B cell (primary cell): ENCODE measurements around the gene AQP9. TPM values are rescaled to one million over a fixed set of nuclear protein-coding genes. Genes with fewer than 3 reads are reported as not detected.

ENCODE experiments used
- ATAC-seq: fragments of 200-7000 bp; cut with Tn5 transposase; one replicate; pipeline ENCODE4 v1.10.0; 2021; ENCODE audit warnings: low read depth, mild to moderate bottlenecking, moderate number of reproducible peaks, moderate library complexity
- CTCF ChIA-PET: fragments of 350-600 bp; sonication (Branson Sonifier 250); formaldehyde crosslinking; loops from one replicate; lab custom pipeline; 2021; ENCODE audit warnings: antibody characterized with exemption, inconsistent platforms; lab: Charles Lee
- POLR2A ChIA-PET: fragments of 350-600 bp; sonication (Branson Sonifier 250); formaldehyde crosslinking; loops from one replicate; lab custom pipeline; 2021; ENCODE audit warnings: antibody characterized with exemption; lab: Charles Lee
- DNase-seq: peaks from one replicate; pipeline ENCODE4 v3.0.0; 2013
- H2AFZ ChIP-seq: 2 replicates; pipeline ENCODE4 v1.6.1; 2012; ENCODE audit warnings: mild to moderate bottlenecking, low read depth, low read length; ENCODE audit not compliant: insufficient read depth, poor library complexity, severe bottlenecking
- H3K27ac ChIP-seq, 2 donors: 1 replicate in 1 of 2; 2 replicates in 1 of 2; pipeline ENCODE4 v1.5.1; 2012 to 2013; ENCODE audit warnings: low read length in 2 of 2, mild to moderate bottlenecking in 2 of 2, moderate library complexity in 1 of 2
- H3K27me3 ChIP-seq, 4 experiments: fragments of 200-600 bp in 1 of 4; sonication (generic) in 1 of 4; replicated peaks in 1 of 4; 1 replicate in 2 of 4; 2 replicates in 2 of 4; pipeline versions ENCODE4 v1.6.1 to v1.7.0; 2013 to 2016; ENCODE audit warnings: low read length in 3 of 4, mild to moderate bottlenecking in 2 of 4, mixed read lengths in 1 of 4, moderate library complexity in 1 of 4; ENCODE audit not compliant: insufficient read depth in 4 of 4, control insufficient read depth in 3 of 4; ENCODE audit errors: control extremely low read depth in 1 of 4
- H3K36me3 ChIP-seq, 2 experiments: replicated peaks in 1 of 2; 1 replicate in 1 of 2; 2 replicates in 1 of 2; pipeline versions ENCODE4 v1.6.1 to v1.7.1; 2013; ENCODE audit warnings: low read length in 1 of 2; ENCODE audit not compliant: insufficient read depth in 2 of 2, control insufficient read depth in 1 of 2; ENCODE audit errors: control extremely low read depth in 1 of 2, extremely low read depth in 1 of 2
- H3K4me1 ChIP-seq, 2 donors: fragments of 200-600 bp in 1 of 2; sonication (generic) in 1 of 2; 1 replicate in 1 of 2; 2 replicates in 1 of 2; pipeline versions ENCODE4 v1.5.1 to v1.6.1; 2013 to 2017; ENCODE audit warnings: low read length in 2 of 2; ENCODE audit not compliant: control insufficient read depth in 2 of 2, insufficient read depth in 2 of 2
- H3K4me2 ChIP-seq: replicated peaks from 2 replicates; pipeline ENCODE3; 2012; ENCODE audit warnings: mild to moderate bottlenecking, low read depth, low read length; ENCODE audit not compliant: poor library complexity, severe bottlenecking
- H3K4me3 ChIP-seq, 5 experiments: fragments of 200-600 bp in 1 of 5; sonication (generic) in 1 of 5; 1 replicate in 3 of 5; 2 replicates in 2 of 5; pipeline versions ENCODE4 v1.5.1 to v1.7.0; 2011 to 2016; ENCODE audit warnings: low read length in 4 of 5, mild to moderate bottlenecking in 4 of 5, low read depth in 2 of 5, control low read depth in 1 of 5, moderate library complexity in 1 of 5; ENCODE audit not compliant: insufficient read depth in 1 of 5; ENCODE audit errors: control extremely low read depth in 1 of 5, extremely low read depth in 1 of 5
- H3K79me2 ChIP-seq: fragments of 200-600 bp; sonication (generic); one replicate; pipeline ENCODE4 v1.6.0; 2016; ENCODE audit warnings: low read length; ENCODE audit not compliant: control insufficient read depth, insufficient read depth
- H3K9ac ChIP-seq: fragments of 200-600 bp; sonication (generic); 2 replicates; pipeline ENCODE4 v1.6.1; 2017; ENCODE audit warnings: mild to moderate bottlenecking, low read length, moderate library complexity
- H3K9me3 ChIP-seq, 3 donors: one replicate each; pipeline versions ENCODE4 v1.6.1 to v1.7.1; 2013; ENCODE audit warnings: low read length in 2 of 3; ENCODE audit not compliant: control insufficient read depth in 2 of 3, insufficient read depth in 1 of 3; ENCODE audit errors: control extremely low read depth in 1 of 3
- H4K20me1 ChIP-seq: 2 replicates; pipeline ENCODE4 v1.6.0; 2012; ENCODE audit warnings: mild to moderate bottlenecking, low read length; ENCODE audit not compliant: insufficient read depth, control insufficient read depth, poor library complexity, severe bottlenecking
- H3K27ac Mint-ChIP-seq: one replicate; pipeline ENCODE4 v1.8.0; 2021; ENCODE audit warnings: mixed read lengths
- H3K27me3 Mint-ChIP-seq: one replicate; pipeline ENCODE4 v1.8.0; 2021; ENCODE audit warnings: mixed read lengths
- H3K4me1 Mint-ChIP-seq: one replicate; pipeline ENCODE4 v1.8.0; 2021; ENCODE audit warnings: mixed read lengths
- H3K4me3 Mint-ChIP-seq: one replicate; pipeline ENCODE4 v1.8.0; 2021; ENCODE audit warnings: mixed read lengths
- H3K9me3 Mint-ChIP-seq: one replicate; pipeline ENCODE4 v1.8.0; 2022; ENCODE audit warnings: mixed read lengths; ENCODE audit not compliant: insufficient read depth
- CTCF ChIP-seq: fragments of 200-600 bp; IDR thresholded peaks from one replicate; pipeline ENCODE4 v1.8.0; 2022; ENCODE audit warnings: antibody characterized with exemption, mild to moderate bottlenecking
- EZH2 ChIP-seq: IDR thresholded peaks from 2 replicates; pipeline ENCODE4 v1.6.1; 2012; ENCODE audit warnings: borderline replicate concordance, low read depth, mild to moderate bottlenecking, moderate library complexity, low read length; ENCODE audit not compliant: insufficient read depth, poor library complexity, severe bottlenecking
- WGBS: methylation state at CpG from one replicate; pipeline ENCODE4 v1.1.5; 2013; ENCODE audit warnings: missing lambda C conversion rate; ENCODE audit not compliant: insufficient coverage; 5-methylcytosine and 5-hydroxymethylcytosine counted together
- intact Hi-C: fragments of 100-400 bp; cut with micrococcal nuclease; formaldehyde crosslinking; loops from one replicate; pipeline ENCODE4 v1.10.0; 2022
- polyA plus RNA-seq: library from polyadenylated mRNA; depleted of rRNA; stranded (reverse); fragments of >200 nt; gene quantifications from 2 replicates; pipeline ENCODE4 v1.2.3, GENCODE V29; 2012
- total RNA-seq, 2 donors: library from RNA; stranded (reverse); fragments of 120-200 nt in 1 of 2; gene quantifications; 1 replicate in 1 of 2; 2 replicates in 1 of 2; pipeline versions ENCODE4 v1.2.3 to v1.2.4, GENCODE V29; 2013 to 2022

AQP9 gene
- total and polyA plus RNA-seq, 2 donors (not counting 1 experiment from before 2014, with no cell fraction given), result 0.10 TPM; not detected in 1

DNA sequence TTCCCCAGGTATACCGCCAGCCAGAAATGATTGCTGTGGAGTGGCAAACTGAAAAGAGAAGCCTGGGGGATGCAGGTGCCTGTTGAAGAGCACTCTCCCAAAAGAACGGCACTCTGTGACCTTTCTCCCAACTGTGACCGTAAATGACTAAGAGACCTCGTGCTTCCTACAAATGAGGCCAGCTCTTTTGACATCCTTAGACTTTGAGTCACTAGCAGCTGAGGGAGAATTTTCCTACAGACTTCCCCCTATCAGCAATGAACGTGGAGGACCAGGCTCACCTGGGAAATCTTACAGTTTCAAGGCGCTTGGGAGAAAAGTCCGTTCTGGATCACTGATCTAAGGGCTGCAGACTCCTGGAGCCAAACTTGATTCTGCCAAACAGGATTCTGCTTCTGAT is 8.6 kb downstream of the AQP9 start:
- no peak for ATAC-seq
- H3K4me2 ChIP-seq, result no peak overlapping the region

GRCh38 chr15:58147171-58147611 is 9.0 kb downstream of the AQP9 start:
- H3K4me1 Mint-ChIP-seq, result no peaks in the 10 kb centered on the region
- no peak for ATAC-seq
- Histone ChIP-seq H3K9ac (no peak overlapping the region), H3K4me2 (no peak overlapping the region), H2AFZ (no peak overlapping the region), H3K79me2 (no peaks in the 10 kb centered on the region), H3K4me3 (no peak overlapping the region), H3K4me1 (no peaks in the 10 kb centered on the region), H4K20me1 (no peaks in the 10 kb centered on the region), H3K9me3 (no peaks in the 10 kb centered on the region), H3K27me3 (peaks cover 0 to 4% (median 2%) of the 10 kb centered on the region in 4 experiments), H3K36me3 (no peaks in the 10 kb centered on the region), H3K27ac (no peak overlapping the region)
- DNase-seq, result no peak
- CTCF ChIA-PET, result no interaction called here
- intact Hi-C loops, result no loop called here
- no peak overlapping the region for H3K27ac Mint-ChIP-seq
- H3K4me3 Mint-ChIP-seq, result no peak overlapping the region
- TF ChIP-seq EZH2 (no peak), CTCF (no peak)
- 69% methylated on average over 3 of the region's 5 CpGs for WGBS
- H3K27me3 Mint-ChIP-seq, result peaks cover 9% of the 10 kb centered on the region
- no peaks in the 10 kb centered on the region for H3K9me3 Mint-ChIP-seq
- POLR2A ChIA-PET, result no interaction called here

More for the DNA sequence above, 8.6 kb downstream of the AQP9 start:
- H3K9ac ChIP-seq, result no peak overlapping the region
- no peaks in the 10 kb centered on the region for H3K4me1 ChIP-seq
- H3K4me3 ChIP-seq, result no peak overlapping the region
- H2AFZ ChIP-seq, result no peak overlapping the region
- H3K79me2 ChIP-seq, result no peaks in the 10 kb centered on the region
- no peak overlapping the region for H3K4me3 Mint-ChIP-seq
- 83% methylated on average over 5 of the region's 7 CpGs for WGBS
- no peak overlapping the region for H3K27ac ChIP-seq
- H3K9me3 ChIP-seq, result no peaks in the 10 kb centered on the region
- intact Hi-C loops, result no loop called here
- no peaks in the 10 kb centered on the region for H3K4me1 Mint-ChIP-seq
- no peaks in the 10 kb centered on the region for H4K20me1 ChIP-seq
- no peak for TF ChIP-seq CTCF
- TF ChIP-seq EZH2, result no peak
- no peaks in the 10 kb centered on the region for H3K9me3 Mint-ChIP-seq
- POLR2A ChIA-PET, result no interaction called here
- H3K36me3 ChIP-seq, result no peaks in the 10 kb centered on the region
- H3K27ac Mint-ChIP-seq, result no peak overlapping the region
- CTCF ChIA-PET, result no interaction called here
- H3K27me3 Mint-ChIP-seq, result peaks cover 9% of the 10 kb centered on the region
- DNase-seq, result no peak
- H3K27me3 ChIP-seq, result peaks cover 0 to 5% (median 2%) of the 10 kb centered on the region in 4 experiments
